ENCODE measurements around the gene SPNS3.
A peak's percentile ranks its signal among the peaks of the same experiment; 100 is the strongest.

SPNS3 gene, protein sequence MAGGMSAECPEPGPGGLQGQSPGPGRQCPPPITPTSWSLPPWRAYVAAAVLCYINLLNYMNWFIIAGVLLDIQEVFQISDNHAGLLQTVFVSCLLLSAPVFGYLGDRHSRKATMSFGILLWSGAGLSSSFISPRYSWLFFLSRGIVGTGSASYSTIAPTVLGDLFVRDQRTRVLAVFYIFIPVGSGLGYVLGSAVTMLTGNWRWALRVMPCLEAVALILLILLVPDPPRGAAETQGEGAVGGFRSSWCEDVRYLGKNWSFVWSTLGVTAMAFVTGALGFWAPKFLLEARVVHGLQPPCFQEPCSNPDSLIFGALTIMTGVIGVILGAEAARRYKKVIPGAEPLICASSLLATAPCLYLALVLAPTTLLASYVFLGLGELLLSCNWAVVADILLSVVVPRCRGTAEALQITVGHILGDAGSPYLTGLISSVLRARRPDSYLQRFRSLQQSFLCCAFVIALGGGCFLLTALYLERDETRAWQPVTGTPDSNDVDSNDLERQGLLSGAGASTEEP

DNA sequence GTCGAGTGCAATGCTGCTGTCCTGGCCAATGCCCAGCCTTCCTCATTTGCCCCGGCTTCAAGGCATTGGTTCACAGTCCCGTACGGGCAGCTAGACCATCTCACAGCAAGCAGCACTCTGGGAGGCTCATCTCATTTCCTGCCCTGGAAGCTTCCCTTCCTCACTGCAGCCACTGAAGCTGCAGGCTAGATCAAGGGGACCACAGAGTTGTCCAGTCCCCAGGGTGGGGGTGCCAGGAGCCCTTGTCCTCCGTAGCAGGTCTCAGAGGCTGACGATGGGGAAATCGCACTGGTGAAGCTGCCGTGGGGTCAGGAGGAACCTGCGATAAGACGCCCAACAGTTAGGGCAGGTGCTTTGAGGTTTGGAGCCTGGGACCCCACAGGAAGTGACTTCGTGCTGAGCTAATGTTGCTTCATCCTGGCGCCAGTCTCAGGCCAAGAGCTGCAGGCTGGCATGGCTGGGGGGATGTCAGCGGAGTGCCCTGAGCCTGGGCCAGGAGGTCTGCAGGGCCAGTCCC lies at the start of gene SPNS3:
TSS of gene SPNS3 (plus strand) at position 426 of the 517 bp plus-strand sequence. CDS start at position 454, 28 bp downstream.
- peak; percentile 50 for DNase-seq

DNA sequence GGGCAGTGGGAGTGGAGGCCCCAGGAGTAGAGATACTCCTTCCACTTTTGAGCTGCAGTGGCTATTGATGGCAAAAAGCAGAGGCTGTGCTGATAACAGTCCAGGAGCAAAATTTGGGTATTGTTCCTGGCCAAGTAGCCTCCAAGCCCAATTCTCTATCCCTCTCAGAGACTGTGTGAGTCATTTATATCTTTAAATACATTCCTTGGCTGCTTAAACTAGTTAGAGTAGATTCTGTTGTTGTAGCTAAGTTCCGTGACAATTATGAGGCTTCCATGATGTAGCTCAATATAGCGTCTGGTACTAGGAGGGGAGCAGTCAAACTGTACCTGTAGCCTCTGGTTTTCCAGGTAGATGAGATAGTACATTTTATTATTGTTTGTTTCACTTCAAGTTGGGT lies 47.3 kb upstream of the SPNS3 start:
- no peak for DNase-seq

DNA sequence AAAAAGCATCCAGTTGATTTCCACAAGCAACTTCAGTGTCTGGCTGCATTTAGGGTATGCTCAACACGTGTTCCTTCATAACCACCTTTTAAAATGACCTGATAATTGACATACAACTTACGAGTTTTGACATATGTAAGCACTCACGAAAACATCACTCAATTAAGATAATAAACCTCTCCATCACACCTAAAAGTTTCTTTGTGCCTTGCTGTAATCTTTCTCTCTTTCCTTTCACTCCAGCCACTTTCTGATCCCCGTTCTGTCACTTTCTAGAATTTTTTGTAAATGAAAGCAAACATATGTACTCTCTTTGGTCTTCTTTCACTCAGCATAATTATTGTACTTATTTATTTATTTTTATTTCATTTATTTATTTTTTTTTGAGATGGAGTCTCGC lies 46.6 kb upstream of the SPNS3 start:
- DNase-seq = no peak

DNA sequence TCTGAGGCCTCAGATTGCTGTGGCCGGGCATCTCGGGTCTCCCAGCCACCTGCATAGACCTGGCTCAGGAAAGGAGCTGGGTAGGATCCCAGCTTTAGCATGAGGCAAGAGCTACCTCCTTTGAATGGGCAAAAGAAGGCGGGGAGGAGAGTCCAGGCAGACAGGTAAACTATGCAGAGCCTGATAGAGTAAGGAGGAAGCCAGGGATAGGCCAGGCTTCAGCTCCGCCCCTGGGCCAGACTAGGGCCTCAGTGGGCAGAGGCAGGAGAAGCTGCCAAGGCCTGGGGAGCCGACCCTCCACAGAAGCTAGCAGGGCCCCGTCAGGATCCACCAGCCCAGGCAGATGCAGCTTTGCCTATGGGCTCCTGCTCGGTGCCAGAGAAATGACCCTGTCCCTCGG lies 44.7 kb upstream of the SPNS3 start:
- DNase-seq = no peak

DNA sequence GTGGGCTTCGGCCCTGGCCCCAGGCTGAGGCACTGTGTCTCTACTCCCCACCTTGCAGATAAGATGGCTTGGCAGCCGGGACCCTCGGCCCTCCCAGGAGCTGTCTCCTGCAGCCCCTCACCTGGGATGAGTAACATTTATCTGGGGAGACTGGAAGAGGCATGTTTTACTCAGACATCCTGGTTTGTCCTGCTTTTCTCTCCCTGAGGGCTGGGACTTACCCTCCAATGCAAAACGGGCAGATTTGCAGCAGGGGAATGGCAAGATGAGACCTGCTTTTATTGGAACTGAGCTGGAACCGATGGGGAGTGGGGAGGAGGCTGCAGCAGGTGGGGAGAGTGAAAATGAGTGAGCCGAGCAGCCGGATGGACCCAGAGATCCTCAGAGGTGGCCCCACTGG lies 39.9 kb upstream of the SPNS3 start:
- DNase-seq = no peak

DNA sequence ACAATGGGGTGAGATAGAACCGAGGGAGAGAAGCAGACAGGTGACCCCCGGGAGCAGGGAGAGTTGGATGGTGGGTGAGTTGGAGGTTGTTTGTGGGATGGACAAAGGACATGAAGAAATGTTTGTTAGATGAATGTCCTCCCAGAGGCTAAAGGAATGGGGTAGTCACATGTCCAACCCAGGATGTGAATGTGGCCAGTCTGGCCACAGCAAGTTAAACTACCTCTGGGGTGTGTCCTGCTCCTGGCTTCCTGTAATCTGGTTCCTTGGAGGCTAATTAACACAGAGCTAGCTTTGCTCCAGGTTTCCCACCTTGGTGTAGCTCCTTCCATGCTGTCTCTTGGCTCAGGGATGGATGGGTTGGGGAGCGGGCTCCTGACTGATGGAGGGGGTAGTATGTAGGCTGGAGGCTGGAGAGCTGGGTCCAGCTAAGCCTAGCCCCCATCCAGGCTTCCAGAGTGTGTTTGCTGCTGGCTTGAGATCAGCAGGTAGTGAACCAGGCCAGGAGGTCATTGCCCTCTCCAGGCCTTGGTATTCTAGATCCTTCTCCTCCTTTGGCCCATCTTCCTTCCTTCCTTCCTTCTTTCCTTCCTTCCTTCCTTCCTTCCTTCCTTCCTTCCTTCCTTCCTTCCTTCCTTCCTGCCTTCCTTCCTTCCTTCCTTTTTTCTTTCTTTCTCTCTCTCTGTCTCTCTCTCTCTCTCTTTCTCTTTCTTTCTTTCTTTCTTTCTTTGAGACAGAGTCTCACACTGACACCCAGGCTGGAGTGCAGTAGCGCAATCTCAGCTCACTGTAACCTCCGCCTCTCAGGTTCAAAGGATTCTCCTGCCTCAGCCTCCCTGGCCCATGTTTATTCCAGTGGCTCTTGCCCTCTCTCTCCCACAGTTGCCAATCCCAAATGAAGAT lies 39.3 kb upstream of the SPNS3 start:
- no peak for DNase-seq

DNA sequence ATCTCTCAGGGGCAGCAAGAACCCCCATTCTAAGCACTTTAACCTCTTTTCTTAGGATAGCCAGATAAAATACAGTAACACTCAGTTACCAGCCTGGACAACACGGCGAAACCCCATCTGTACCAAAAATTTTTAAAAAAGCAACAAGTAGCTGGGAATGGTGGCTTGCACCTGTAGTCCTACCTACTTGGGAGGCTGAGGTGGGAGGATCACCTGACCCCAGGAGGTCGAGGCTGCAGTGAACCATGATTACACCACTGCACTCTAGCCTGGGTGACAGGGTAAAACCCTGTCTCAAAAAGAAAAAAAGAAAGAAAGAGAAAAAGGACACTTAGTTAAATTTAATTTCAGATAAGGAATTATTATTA lies 38.6 kb upstream of the SPNS3 start:
- no peak for DNase-seq

DNA sequence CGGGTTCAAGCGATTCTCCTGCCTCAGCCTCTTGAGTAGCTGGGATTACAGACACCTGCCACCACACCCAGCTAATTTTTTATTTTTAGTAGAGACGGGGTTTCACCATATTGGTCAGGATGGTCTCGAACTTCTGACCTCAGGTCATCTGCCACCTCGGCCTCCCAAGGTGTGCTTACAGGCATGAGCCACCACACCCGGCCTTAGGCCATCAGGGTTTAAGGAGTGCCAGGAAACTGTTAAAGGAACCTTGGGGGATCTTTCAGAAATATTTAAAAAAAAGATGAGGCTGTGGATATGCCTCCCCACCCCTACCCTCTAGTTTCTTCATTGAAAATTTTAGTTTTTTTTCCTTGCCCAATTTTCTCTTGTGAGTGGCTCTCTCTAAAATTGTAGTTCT lies 35.9 kb upstream of the SPNS3 start:
- DNase-seq = no peak

DNA sequence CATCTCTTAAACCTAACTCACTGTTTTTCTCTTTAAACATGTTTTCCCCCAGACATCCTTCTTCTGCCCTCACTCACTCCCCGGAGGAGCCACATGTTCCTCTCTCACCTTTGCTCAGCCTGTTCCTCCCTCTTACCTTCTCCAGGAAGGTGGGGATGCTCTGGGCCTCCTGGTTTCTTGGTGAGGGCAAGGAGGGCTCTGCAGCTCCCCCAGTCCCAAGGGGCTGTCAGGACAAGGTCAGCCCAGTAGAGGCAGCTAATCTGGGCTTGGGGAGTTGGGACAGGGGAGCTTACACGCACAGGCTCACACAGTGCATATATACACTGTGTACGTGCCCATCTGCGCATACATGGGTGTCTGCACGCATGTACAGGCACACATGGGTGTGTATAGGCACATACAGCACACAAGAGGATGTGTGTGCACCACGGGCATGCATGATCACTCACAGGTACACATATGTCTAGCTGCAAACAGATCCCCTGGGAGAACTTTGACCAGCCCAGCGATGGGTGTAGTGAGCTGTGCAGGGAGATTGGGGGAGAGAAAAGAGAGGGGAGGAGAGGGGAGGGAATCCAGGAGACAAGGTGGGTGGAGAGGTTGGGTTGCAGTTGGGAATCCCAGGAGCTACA lies 28.6 kb upstream of the SPNS3 start:
- DNase-seq = no peak

DNA sequence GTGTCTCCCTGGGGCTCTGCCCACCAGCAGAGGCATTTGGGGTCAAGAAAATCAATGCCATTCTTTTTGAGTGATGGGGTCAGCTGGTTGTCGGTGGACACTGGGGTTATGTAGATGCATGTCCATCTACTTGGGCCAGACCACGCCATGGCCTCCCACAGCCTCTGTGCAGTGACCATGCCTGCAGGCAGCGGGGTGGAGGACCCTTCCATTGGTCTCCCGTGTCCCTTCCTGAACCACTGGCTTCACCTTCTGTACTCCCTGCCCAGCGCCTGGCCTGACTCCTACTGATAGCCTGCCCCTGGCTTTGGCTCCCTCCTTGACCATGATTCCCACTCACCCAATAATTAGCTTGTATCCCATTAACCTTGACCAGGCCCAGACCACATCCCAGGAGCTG lies 28.0 kb upstream of the SPNS3 start:
- DNase-seq = no peak

DNA sequence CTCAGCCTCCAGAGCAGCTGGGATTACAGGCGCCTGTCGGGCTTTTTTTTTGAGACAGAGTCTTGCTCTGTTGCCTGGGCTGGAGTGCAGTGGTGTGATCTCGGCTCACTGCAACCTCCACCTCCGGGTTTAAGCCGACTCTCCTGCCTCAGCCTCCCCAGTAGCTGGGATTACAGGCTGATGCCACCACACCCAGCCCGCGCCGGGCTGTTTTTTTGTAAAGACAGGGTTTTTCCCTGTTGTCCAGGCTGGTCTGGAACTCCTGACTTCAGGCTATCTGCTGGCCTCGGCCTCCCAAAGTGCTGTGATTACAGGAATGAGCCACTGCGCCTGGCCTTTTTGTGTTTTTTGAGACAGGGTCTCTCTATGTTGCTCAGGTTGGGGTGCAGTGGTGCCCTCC lies 27.4 kb upstream of the SPNS3 start:
- no peak for DNase-seq

DNA sequence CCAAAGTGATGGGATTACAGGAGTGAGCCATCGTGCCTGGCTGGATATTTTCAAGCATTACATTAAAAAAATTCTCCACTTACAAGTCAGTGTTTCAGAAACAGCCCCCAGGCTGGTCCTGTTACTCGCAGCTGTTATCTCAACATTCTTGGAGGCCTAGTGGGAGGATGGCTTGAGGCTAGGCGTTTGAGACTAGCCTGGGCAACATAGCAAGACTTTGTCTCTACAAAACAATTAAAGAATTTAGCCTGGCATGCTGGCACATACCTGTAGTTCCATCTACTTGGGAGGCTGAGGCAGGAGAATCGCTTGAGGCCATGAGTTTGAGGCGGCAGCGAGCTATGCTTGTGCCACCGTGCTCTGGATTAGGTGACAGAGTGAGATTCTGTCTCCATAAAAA lies 26.5 kb upstream of the SPNS3 start:
- no peak for DNase-seq

DNA sequence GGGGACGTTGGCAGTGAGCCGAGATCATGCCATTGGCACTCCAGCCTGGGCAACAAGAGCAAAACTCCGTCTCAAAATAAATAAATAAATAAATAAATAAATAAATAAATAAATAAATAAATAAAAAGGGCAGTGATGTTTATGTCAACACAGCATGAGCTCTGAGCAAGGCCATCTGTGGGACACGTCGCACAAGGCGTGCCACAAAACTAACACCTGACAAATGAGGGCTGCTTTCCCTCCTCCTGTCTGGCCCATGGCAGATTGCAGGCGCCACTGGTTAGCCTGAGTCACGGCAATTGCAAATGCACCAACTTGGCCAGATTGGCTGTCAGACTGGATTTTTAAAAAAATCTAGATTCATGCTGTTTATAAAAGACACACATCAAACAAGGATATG lies 25.9 kb upstream of the SPNS3 start:
- no peak for DNase-seq

DNA sequence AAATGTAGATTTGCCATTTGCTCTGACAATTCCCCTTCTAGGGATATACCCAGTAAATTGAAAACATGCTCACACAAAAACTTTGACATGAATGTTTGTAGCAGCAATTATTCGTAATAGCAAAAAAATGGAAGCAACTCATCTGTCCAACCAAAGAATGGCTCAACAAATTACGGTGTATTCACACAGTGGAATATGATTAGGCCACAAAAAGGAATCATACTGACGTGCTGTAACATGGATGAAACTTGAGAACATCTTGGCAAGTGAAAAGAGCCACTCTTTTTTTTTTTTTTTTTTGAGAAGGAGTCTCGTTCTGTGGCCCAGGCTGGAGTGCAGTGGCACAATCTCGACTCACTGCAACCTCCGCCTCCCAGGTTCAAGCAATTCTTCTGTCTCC lies 24.1 kb upstream of the SPNS3 start:
- no peak for DNase-seq

DNA sequence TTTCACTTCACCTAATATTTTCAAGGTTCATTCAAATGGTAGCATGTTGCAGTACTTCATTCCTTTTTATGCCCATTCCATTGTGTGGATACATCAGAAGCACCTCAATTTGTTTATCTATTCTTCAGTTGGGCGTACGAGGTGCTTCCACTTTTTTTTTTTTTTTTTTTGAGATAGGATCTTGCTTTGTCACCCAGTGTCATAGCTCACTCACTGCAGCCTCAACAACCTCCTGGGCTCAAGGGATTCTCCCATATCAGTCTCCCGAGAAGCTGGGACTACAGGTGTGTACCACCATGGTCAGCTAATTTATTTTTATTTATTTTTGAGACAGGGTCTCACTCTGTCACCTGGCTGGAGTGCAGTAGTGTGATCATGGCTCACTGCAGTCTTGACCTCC lies 22.5 kb upstream of the SPNS3 start:
- DNase-seq = no peak

DNA sequence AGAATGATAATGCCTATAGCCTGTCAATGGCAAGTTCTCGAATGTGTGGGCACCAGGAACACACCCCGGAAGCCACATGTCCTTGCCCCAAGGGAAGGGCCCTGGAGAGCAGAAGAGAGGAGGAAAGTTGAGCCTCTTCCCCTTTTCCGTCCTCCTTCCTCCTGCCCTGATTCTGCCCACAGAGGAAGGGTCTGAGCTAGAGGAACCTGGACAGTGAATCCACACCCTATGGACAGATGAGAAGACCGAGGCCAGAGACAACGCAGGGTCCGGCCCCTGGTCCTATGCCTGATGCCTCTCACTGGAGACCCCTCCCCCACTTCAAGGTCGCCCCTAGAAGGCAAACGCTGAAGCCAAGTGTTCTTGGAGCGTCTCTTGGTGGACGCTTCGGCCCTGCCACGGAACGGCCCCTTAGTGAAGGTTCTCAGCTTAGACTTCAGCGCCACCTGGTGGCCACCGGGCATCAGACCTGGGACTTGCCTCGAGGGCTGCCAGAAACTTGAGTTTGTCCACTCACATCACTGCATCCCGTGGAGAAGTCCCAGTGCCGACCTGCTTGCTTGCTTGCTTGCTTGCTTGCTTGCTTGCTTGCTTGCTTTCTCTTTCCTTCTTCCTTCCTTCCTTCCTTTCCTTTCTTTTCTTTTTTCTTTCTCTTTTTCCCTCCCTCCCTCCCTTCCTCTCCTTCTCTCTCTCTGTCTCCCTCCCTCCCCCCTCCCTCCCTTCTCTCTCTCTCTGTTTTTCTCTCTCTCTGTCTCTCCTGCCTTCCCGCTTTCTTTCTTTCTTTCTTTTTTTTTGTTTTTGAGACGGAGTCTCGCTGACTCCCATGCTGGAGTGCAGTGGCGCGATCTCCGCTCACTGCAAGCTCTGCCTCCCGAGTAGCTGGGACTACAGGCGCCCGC lies 20.6 kb upstream of the SPNS3 start:
- DNase-seq = peak; percentile 94

DNA sequence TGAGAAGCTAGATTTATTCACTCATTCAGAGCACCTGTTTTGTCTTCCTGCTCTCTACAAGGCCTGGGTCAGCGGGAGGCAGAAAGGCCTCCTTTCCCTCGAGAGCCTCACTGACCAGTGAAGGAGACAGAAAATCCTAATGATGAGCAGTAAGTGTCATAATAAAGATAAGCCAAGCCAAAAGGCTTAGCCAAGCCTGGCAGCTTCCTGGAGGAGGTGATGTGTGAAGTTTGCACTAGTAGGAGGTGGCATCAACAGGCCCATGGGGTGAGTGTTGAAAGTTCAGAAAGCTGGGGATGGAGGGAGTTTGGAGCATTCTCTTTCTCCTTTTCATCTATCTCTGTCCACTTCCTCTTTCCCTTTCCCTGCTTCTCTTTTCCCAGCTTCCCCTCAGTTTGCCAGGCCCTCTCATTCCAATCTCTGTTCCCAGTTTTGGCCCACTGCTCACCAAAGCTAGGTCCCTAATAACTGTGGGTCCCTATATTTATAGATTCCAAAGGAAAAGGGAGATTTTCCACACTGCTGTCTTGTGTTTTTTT lies 16.5 kb upstream of the SPNS3 start:
- DNase-seq = no peak

DNA sequence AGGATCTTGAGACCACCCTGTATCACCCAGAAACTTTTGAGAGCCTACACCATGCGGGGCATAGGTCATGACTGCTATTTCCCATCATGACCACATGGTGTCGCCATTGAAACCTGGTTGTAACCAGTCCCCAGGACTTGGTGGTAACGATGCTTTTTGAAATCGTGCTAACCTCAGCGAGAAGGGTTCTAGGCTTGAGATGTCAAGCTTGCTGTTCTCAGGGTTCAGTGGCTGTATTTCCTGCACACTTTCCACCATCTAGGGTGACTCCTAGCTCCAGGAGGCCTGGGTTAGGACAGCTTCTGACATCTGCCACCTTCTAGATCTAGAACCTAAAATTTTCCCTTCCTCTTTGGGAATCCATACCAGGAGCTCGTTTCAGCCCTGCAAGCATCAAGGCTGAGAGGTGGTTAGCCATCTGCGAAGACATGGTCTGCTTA lies 13.0 kb upstream of the SPNS3 start:
- peak; percentile 81 for DNase-seq

DNA sequence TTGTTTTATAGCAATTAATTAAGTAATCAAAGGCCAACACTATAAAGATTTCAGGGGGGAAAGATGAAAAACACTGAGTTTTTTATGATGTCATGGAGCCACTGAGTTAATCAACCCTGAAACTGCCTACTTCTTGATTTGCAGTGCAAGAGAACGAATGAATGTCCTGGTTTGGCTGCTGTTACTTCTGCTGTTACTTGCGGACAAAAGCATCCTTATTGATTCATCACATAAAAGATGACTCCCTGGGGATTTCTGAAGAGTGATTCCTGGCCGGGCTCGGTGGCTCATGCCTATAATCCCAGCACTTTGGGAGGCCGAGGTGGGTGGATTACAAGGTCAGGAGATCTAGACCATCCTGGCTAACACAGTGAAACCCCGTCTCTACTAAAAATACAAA lies 10.9 kb upstream of the SPNS3 start:
- no peak for DNase-seq

DNA sequence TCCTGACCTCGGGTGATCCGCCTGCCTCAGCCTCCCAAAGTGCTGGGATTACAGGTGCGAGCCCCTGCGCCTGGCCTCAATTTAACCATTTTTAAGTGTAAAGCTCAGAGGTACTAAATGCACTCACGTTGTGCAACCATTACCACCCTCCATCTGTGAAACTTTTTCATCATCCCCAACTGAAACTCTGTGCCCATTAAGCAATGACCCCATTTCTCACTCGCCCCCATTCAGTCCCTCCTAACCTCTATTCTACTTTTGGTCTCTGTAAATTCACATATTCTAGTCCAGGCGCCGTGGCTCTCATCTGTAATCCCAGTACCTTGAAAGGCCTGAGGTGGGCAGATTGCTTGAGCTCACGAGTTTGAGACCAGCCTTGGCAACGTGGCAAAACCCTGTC lies 8.3 kb upstream of the SPNS3 start:
- DNase-seq = no peak

DNA sequence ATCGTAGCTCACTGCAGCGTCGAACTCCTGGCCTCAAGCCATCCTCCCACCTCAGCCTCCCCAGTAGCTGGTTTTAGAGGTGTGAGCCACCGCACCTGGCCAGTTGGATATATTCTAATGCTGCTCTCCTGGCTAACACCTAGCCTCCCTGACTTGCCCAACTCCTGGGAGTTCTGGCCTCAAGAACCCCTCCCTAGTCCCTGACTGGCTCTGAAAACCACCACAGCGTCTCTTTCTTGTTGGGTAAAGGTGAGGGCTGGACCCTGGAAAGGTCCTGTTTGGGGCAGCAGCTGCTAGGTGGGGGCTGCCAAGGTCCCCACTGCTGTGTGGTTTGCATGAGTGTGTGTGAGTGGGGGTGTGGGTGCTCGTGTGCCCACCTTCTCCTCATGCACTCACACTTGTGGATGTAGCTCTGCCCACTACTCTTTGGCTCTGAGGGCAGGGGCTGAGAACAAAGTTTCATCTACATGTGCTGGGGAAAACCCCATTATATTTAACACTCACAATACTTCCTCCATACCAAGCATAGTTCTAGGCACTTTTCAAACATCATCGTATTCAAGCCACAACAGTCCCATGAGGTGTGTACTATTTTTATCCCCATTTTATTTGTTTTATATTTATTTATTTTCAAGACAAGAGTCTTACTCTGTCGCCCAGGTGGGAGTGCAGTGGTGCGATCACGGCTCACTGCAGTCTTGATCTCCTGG lies 7.1 kb upstream of the SPNS3 start:
- DNase-seq = no peak

Measured in activated CD4-positive, alpha-beta T cell treated with anti-CD3 and anti-CD28 coated beads, Interleukin-2, Interleukin-6, amounts not matched to agents 100 ng/mL and 50 ng/mL, durations not matched to agents 16 hours and 8 hours (primary cell).